Activated T-cell treated with anti-CD3 and anti-CD28 coated beads, Interleukin-2, amount 50 U/mL, for 48 hours (primary cell): ENCODE data around the gene SRGAP1.
"Not testable (repeated sequence)": the region's sequence is repeated elsewhere in the genome, so short reads cannot be mapped to it uniquely, and the experiment has no call there.

Experiments used
- DNase-seq, 2 experiments: peaks; one replicate each; pipeline ENCODE4 v3.0.0-alpha.2; 2020

Gene SRGAP1

DNA sequence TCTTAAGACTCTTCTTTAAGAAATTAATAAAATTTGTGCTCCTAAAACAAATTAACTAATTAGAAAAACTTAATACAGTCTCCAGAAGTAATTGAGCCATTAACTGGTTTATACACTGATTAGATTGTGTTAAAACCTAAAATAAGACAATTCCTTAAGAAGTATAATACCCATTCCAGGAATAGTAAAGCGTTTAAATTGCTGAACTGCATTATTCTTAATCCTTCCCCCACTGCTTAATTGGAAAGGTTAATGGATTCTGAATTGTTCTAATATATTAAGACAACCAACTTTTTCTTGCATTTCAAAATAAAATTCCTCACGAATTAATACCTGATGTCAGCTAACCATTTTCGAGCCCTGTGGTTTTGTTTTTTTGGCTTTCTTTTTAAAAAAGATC is 249.2 kb downstream of the SRGAP1 start:
- DNase-seq = no peak

DNA sequence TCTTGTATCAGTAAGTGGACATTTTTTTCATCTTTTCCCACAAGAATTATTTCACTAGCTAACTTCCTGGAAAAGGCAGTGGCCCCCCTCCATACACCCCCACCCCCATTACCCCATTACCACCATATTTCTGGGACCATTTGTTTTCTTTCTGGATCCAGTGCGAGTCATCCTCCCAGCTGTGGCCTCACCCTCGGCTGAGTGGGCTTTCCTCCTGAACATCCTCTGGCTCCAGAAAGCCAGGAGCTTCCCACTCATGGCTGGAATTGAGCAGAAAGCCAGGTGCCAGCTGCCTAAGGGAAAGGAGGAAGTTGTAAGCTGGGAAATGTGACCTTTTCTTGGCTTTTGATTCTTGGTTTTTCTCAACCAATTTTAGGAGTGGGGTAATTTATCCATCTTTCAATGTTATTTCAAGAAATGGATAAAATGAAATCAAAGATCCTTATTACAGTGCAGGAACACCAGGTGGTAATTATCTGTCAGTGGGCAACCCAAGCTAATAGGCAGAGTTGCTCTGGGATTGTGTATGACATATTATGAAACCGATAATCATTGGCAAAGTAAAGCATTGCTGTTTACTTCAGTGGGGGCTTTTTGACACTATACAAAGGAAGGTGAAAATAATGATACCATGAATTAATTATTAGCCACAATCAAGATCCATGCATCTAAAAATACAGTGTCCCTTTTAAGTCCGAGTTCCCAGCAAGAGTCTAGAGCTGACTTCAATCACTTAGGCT is 253.0 kb downstream of the SRGAP1 start:
- DNase-seq = no peak

DNA sequence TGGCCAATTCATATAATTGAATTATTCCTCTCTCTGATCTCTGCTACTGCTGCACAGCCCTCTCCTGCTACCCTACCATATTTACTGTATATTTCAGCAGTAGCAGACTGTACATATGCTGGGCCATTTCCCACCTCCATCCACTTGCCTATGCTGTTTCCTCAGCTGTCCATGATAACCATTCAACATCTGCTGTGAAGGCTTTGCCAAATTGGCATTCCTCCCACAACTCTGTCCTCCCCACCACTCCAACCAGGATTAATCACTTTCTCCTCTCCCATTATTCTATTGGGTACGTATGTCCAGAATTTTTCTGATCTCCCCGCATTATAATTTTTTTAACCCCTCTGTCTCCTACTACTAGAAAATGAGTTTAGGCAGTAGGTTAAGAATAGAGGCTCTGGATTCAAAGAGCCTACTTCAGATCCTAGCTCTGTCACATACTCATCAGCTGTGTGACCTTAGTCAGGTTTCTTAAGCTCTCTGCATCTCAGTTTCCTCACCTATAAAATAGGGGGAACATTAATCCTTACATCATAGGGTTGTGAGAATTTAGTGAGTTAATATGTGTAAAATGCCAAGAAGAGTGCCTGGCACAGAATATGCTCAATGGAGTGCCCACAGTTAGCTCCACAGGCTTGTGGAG is 254.3 kb downstream of the SRGAP1 start:
- DNase-seq = no peak

DNA sequence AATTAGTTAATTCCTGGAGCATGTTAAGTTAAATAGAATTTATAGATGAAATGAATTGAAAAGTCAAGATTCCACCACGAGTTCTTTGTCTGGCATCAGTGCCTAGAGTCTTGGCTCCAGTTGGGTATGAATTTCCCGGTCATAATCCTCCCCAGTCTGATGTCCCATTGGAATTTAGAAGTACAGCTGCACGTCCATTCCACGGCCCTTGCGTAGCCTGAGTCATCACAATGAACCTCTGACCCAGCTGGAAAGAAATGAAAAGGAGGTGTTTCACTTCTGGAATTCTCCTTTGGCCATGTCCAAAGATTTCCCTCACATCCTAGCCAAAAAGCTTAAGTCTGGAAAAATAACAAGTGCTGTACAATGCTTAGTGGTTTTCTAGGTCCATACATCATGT is 254.9 kb downstream of the SRGAP1 start:
- DNase-seq = no peak

DNA sequence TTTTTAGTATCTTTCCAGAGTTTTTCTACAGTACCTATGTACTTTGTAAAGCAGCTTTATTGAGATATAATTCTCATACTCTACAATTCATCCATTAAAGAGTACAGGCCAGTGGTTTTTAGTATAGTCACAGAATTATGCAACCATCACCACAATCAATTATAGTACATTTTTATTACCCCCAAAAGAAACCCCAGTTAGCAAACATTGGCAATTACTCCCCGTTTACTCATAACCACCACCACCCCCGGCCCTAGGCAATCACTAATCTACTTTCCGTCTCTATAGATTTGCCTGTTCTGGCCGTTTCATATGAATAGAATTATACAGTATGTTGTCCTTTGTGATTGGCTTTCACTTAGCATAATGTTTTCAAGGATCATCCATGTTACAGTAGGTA is 257.8 kb downstream of the SRGAP1 start:
- no peak for DNase-seq

DNA sequence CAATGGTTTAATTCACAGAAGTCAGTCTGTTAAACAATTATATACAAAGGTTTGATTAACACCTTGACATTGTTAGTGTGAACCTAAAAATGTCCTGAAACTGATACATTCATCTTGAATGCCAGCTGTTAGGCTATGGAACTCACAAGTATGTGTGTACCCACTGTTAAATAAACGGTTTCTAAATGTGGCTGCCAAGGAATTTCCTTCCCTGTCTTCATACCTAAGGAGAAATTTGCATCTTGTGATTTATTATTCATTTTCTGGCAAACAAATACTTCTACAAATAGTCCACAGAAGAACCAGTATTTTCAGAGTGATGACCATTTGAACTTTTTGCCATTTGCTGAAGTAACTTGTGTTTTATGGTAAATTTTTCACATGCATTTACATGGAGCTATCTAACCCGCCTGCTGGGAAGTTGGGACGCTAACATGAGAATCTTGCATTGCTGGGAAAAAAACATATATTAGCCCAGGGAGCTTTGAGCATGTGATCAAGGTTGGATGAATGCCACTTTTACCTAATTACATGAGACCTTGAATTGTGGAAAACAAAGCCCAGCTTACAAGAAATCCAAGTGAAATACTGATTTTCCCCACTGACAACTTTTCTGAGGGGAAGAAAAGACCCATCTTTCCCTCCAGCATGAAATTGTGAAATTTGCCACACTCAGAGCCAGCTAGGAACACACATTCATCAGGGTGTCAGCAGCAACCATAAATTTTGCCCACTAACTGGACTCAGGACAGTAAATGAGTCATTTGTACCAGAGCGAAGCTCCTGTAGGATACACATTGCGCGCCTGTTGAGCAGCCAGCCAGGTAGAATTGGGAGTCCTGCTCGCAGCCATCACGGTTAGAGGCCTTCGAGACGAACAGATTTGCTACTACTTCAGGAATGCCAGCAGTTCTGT is 259.6 kb downstream of the SRGAP1 start:
- DNase-seq = no peak

DNA sequence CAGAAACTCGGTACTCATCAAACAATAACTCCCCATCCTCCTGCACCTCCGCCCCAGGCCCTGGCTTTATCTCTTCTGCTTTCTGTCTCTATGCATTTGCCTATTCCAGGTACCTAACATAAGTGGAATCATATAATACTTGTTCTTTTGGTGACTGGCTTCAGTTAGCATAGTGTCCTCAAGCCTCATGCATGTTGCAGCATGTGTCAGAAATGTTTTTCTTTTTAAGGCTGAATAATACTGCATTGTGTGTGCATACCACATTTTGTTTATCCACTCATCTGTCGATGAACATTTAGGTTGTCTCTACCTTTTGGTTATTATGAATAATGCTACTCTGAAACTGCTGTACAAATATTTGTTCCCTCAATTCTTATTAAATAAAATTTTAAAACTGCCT is 260.5 kb downstream of the SRGAP1 start:
- no peak for DNase-seq

DNA sequence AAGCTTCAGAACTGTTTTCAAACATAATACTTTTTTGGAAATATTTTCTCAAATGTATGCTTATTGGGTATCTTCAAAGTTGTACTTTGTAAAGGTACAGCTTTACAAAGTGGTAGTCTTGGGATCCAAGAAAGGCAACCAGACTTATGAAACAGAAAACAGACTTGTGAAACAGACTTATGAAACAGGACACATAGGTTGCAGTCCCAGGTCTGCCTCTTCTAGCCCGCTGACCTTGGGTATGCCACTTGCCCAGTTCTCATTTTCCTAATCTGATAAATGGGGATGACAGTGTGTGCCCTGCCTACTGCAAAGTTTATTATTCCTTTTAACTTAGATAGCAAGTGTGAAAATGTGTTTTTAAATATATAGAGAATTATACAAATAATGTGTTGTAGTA is 263.3 kb downstream of the SRGAP1 start:
- no peak for DNase-seq

DNA sequence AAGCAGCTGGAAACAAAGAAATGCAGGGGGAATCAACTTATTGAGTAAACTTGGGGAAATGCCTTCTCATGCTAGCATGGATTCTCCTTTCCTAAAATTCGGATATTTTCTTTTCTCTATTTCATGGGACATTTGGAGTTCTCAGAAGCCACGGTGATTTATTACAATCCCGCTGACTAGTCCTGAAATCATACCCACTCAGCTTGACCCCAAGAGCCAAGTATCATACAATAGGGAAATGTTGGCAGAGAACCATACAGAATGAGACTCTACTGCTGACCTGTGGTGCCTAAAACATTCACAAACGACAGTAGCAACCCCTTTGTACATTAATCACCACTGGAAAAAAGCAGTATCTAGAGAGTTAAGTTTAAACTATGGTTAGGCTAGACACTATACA is 265.2 kb downstream of the SRGAP1 start:
- DNase-seq = no peak

DNA sequence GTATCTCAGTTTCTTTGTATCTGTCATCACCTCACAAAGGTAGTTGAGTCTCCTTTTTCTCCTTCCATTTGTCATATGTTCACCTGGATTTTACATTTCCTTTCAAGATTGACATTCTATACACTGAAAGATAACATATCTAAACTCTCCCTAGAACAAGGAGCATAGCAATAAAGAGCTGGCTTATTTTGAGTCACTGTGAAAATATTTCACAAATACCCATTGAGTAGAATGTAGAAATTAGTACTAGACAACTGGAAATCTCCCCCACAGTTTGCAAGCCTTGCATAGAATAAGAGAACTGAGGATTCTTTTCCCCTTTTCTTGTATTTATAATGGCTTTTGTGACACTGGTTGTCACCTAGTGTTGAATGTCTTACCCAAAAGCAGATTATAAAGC is 266.4 kb downstream of the SRGAP1 start:
- no peak for DNase-seq

DNA sequence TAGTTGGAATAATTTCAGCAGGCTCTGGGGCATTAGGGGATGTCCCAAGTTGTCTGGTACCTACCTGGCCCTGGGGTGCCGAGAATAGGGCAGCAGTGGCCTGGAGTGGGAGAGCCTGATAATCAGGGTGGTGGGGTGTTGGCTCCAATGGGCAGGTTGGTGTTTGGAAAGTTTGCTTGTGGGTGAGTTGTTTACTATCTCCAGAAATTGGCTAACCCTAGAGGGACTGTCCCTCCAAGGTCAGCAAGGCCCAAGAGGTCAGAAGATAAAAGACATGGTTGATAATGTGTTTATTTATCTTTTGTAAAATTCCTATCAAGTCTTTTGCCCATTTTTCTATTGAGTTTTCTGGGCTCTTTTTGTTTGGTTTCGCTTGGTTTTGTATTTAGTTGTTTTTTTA is 272.5 kb downstream of the SRGAP1 start:
- DNase-seq = no peak

DNA sequence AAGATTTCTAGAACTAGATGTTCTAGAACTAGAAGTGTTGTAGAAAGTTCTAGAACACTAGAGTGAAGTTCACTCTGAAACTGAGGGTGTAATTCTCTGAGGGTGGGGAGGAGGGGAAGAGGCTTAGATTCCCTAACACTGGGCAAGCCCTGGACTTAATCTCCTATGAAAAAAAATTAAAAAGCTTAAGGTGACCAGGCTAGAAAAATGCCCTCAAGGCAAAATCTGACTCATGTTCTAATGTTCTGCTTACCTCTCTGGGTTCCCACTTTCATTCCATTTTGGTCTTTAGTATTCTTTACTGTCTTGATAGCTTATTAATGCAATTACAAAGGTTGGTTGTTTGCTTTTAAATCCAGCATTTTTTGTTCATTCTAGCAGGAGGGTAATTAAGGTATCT is 276.1 kb downstream of the SRGAP1 start:
- DNase-seq = no peak

DNA sequence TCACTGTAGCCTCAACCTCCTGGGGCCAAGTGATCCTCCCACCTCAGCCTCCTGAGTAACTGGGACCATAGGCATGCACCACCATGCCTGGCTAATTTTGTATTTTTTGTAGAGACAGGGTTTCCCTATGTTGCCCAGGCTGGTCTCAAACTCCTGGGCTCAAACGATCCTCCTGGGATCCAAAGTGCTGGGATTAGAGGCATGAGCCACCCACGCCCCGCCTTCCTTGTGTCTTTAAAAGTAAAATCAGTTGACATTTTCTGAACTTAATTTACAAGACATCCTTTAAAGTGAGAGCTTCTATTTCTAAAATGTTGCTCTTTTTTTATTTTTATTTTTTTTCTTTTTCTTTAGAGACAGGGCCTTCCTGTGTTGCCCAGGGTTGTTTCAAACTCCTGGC is 276.6 kb downstream of the SRGAP1 start:
- DNase-seq = not testable (repeated sequence)

DNA sequence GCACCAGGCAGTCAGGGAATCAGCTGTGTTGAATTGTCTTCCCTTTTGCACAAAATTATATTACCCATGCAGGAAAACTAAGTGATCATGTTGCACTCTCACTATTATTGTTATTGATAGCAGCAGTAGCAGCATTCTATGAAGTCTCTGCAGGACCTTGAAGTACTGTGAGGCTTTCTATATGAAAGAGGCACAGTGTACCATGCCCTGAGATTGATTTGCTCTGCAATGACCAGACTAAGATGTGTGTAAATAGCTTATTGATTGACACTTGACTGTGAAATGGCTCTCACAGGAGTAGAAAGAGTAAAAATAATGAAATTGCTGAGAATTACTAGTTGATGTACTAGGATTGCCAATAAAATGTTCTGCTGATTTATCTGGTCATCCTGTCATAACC is 277.7 kb downstream of the SRGAP1 start:
- DNase-seq = no peak

DNA sequence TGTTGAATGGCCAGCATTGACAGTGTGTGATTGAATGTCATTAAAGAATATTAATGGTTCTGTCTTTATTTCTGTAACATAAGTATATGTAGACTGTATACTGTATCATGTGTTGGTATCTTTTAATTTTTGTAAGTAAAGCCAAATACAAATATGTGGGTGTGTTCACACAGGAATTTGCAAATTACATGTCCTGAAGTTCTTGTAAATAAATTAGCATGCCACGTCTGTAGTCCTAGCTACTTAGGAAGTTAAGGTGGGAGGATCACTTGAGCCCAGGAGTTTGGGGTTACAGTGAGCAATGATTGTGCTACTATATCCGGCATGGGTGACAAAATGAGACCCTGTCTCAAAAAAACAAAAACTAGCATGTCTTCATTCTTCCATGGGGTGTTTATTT is 278.5 kb downstream of the SRGAP1 start:
- no peak for DNase-seq

DNA sequence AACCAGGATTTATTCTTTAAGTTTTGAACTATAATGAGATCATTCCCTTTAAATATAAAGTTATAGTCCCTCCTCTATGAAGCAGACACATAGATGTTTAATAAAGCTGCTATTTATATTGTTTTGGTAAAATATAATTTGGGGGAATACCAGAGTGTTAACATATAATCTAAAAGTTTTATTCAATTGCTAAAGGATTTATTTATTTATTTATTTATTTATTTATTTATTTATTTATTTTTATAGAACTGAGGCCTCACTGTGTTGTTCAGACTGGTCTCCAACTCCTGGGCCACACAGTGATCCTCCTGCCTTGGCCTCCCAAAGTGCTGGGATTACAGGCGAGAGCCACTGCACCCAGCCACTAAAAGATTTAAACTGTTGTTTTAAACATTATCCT is 278.9 kb downstream of the SRGAP1 start:
- no peak for DNase-seq

DNA sequence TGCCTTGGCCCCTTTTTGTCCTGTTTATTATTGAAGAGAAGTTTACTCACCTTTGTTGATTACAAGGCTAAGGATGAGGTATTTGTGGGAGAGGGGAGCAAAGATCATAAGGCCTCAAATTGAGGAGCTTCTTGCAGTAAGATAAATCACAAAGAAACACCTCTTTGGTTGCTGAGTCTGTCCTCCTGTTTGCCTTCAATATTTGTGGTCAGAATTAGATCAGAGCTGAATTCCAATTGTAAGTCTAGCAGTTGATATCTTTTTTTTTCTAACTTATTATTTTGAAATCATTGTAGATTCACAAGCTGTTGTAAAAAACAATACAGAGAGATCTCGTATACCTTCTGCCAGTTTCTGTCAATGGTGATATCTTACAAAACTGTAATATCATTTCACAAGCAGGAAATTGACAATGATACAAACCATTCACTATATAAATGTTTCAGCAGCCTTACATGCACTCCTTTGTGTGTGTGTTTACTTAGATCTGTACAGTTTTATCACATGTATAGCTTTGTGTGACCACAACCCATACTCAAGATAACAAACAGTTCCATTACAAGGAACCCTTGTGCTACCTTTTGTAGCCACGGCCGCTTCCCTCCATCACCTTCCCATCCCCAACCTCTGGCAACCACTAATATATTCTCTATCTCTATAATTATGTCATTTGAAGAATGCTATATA is 280.2 kb downstream of the SRGAP1 start:
- DNase-seq = no peak

DNA sequence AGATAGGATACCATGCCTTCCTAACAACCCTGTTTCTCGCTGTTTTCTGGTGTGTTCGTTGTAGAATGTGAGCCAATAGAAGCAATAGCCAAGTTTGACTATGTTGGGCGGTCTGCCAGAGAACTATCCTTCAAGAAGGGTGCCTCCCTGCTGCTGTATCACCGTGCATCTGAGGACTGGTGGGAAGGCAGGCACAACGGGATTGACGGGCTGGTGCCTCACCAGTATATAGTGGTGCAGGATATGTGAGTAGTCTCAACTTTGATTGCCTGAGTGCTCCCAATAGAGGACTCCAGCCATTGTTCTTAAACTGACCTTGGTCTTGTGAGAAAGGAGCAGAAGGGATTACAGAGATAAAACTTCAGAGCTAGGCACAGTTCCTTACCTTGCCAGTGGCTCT is 281.4 kb downstream of the SRGAP1 start:
- no peak for DNase-seq

DNA sequence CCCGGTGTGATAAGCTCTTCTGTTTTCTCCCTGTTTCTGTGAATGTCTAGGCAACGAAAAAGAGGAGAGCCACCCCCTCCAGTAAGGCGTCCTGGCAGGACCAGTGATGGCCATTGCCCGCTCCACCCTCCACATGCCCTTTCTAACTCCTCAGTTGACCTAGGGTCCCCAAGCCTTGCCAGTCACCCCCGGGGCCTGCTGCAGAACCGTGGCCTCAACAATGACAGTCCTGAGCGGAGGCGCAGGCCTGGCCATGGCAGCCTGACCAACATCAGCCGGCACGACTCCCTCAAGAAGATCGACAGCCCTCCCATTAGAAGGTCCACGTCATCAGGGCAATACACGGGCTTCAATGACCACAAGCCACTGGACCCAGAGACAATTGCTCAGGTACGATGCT is 283.3 kb downstream of the SRGAP1 start:
- DNase-seq = no peak

DNA sequence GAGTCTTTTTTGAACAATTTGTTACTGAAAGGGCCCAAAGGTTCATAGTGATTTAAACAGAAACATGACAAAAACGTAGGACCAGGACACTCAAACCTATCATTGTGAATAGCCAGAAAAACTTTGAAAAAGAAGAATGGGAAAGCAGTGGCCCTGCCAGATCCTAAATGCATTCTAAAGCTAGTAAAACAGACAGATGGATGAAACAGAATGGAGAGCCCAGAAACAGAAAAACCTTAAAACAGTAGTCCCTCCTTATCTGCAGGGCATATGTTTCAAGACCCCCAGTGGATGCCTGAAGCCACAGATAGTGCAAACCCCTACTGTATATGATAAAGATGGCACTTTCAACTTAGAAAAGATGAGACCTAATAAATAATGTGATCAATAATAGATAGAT is 283.9 kb downstream of the SRGAP1 start:
- no peak for DNase-seq

DNA sequence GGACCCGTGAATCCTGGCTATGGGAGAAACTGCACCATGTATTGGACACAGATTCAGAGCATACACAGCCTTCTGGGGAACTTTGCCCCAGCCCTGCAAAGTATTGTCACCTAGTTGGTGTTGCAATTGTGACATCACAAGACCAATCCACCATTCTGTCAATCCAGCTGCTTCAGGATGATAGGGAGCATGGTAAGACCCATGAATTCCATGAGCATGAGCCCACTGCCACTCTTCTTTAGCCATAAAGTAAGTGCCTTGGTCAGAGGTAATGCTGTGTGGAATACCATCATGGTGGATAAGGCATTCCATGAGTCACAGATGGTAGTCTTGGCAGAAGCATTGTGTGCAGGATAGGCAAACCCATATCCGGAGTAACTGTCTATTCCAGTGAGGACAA is 286.0 kb downstream of the SRGAP1 start:
- not testable (repeated sequence) for DNase-seq

DNA sequence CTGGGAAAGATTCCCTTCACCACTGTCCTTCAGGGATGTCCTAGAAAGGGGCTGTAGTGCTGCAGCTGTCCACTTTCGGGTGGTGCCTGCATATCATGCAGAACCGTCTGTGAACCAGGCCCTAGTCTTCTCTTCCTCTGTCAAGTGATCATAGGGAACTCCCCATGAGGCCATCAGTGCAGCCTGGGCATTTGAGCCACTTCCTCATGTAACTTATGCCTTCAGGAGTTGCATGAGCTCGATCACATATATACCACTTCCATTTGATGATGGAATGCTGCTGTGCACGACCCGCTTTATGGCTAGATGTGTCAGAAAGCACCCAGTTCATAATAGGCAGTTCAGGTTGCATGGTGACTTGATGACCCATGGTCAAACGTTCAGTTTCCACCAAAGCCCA is 287.0 kb downstream of the SRGAP1 start:
- DNase-seq = not testable (repeated sequence)

DNA sequence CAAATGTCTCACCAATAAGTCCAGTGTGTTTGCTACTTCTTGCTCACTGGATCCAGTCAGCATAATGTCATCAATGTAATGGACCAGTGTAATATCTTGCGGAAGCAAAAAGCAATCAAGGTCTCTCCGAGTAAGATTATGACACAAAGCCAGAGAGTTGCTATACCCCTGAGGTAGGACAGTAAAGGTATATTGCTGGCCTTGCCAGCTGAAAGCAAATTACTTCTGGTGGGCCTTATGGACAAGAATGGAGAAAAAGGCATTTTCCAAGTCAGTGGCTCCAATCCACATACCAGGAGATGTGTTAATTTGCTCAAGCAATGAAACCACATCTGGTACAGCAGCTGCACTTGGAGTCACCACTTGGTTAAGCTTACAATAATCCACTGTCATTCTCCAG is 288.2 kb downstream of the SRGAP1 start:
- DNase-seq = not testable (repeated sequence)
